Suprapubic skin (tissue), 4 donors: ENCODE measurements around the gene UBE2R2. TPM values are rescaled to one million over a fixed set of nuclear protein-coding genes. Genes with fewer than 3 reads are reported as not detected.
"Not testable (repeated sequence)": the region's sequence is repeated elsewhere in the genome, so short reads cannot be mapped to it uniquely, and the experiment has no call there.

Experiments used
- DNase-seq, 2 donors: peaks; one replicate each; pipeline ENCODE4 v3.0.0-alpha.2; 2019; ENCODE audit warnings: low spot score in 2 of 2
- H3K27ac ChIP-seq: fragments of 200-600 bp; sonication (generic); one replicate; pipeline ENCODE4 v1.5.1; 2019
- H3K27me3 ChIP-seq: fragments of 200-600 bp; sonication (generic); one replicate; pipeline ENCODE4 v1.5.1; 2019
- H3K36me3 ChIP-seq: fragments of 200-600 bp; sonication (generic); one replicate; pipeline ENCODE4 v1.5.1; 2019
- H3K4me1 ChIP-seq: fragments of 200-600 bp; sonication (generic); one replicate; pipeline ENCODE4 v1.5.1; 2019
- H3K4me3 ChIP-seq: fragments of 200-600 bp; sonication (generic); one replicate; pipeline ENCODE4 v1.5.1; 2019; ENCODE audit warnings: mild to moderate bottlenecking
- H3K9me3 ChIP-seq: fragments of 200-600 bp; sonication (generic); one replicate; pipeline ENCODE4 v1.5.1; 2019
- EP300 ChIP-seq: sonication (generic); formaldehyde crosslinking; IDR thresholded peaks from one replicate; pipeline ENCODE4 v1.6.1; 2017; ENCODE audit warnings: antibody characterized with exemption
- POLR2A ChIP-seq, 2 donors: fragments of 450-650 bp; IDR thresholded peaks; one replicate each; pipeline ENCODE4 v1.6.1; 2017; ENCODE audit warnings: antibody characterized with exemption in 2 of 2, mild to moderate bottlenecking in 2 of 2, moderate library complexity in 2 of 2
- POLR2AphosphoS5 ChIP-seq, 3 donors: sonication (generic); formaldehyde crosslinking; IDR thresholded peaks; one replicate each; pipeline ENCODE4 v1.6.1; 2017; ENCODE audit warnings: antibody characterized with exemption in 3 of 3
- whole genome bisulfite sequencing: methylation state at CpG from one replicate; pipeline ENCODE4 v1.1.5; 2018; 5-methylcytosine and 5-hydroxymethylcytosine counted together
- total RNA-seq, 4 donors: library from RNA; depleted of rRNA; stranded (reverse); fragments of >200 nt; gene quantifications; one replicate each; pipeline ENCODE4 v1.1.0, GENCODE V29; 2016
- TF ChIP-seq, protein P1 (sequence below), 2 donors: fragments of 200-600 bp in 1 of 2; fragments of 450-650 bp in 1 of 2; sonication (generic) in 1 of 2; IDR thresholded peaks; one replicate each; pipeline ENCODE4 v1.5.1; 2016 to 2019; ENCODE audit warnings: antibody characterized with exemption in 2 of 2, mild to moderate bottlenecking in 1 of 2, moderate library complexity in 1 of 2

UBE2R2 gene
- total RNA-seq, 4 donors from 2014 or later = 29.2 to 36.4 (median 33.5) TPM

DNA sequence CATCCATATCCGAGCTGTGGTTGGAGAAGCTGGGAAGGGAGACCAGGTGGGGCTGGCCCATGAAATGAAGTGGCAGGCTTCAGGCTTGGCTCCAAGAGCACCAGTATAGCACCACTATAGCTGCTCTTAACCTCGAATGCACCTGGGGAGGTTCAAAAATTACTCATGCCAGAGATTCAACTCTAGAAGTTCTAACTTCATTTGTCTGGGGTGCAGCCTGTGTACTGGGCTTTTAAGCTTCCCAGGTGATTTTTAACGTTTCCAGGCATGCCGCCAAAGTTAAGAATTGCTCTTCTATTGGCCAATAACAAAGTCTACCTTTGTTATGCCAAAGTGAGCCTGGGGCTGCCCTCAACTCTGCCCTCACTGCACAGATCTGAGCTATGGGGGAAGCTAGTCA lies 21.1 kb upstream of the UBE2R2 start:
- H3K36me3 ChIP-seq = no peaks in the 10 kb centered on the region
- H3K4me1 ChIP-seq = peaks cover 6% of the 10 kb centered on the region
- H3K9me3 ChIP-seq = no peaks in the 10 kb centered on the region
- TF ChIP-seq POLR2A (IDR thresholded peaks at IDR 0.05) = no peak
- TF ChIP-seq, protein P1, sequence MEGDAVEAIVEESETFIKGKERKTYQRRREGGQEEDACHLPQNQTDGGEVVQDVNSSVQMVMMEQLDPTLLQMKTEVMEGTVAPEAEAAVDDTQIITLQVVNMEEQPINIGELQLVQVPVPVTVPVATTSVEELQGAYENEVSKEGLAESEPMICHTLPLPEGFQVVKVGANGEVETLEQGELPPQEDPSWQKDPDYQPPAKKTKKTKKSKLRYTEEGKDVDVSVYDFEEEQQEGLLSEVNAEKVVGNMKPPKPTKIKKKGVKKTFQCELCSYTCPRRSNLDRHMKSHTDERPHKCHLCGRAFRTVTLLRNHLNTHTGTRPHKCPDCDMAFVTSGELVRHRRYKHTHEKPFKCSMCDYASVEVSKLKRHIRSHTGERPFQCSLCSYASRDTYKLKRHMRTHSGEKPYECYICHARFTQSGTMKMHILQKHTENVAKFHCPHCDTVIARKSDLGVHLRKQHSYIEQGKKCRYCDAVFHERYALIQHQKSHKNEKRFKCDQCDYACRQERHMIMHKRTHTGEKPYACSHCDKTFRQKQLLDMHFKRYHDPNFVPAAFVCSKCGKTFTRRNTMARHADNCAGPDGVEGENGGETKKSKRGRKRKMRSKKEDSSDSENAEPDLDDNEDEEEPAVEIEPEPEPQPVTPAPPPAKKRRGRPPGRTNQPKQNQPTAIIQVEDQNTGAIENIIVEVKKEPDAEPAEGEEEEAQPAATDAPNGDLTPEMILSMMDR (IDR thresholded peaks at IDR 0.05) = no peak
- no peak for TF ChIP-seq EP300
- TF ChIP-seq POLR2AphosphoS5 (IDR thresholded peaks at IDR 0.05) = no peak
- H3K27me3 ChIP-seq = no peaks in the 10 kb centered on the region
- no peak overlapping the region for H3K27ac ChIP-seq
- 39% methylated on average over 3 of the region's 4 CpGs for WGBS
- no peak overlapping the region for H3K4me3 ChIP-seq
- no peak for DNase-seq

DNA sequence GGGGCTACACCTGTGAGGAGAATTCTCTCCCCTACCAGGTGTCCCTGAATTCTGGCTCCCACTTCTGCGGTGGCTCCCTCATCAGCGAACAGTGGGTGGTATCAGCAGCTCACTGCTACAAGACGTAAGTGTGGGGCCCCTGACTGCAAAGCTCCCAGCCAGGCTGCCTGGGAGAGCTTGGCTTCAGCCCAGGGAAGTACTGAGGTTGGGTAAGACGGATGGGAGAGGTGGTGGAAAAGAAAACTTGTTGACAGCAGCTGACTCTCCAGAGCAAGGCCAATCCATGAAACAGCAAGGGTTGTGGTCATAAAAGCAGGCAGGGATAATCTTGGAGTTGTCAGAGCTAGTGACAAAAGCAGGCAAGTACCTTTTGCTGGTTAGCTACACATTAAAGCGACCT lies 20.3 kb upstream of the UBE2R2 start:
- H3K9me3 ChIP-seq, DNase-seq, H3K27ac ChIP-seq, H3K27me3 ChIP-seq, H3K4me3 ChIP-seq, H3K36me3 ChIP-seq, H3K4me1 ChIP-seq: not testable (repeated sequence)
- WGBS = 75% methylated on average over 5 of the region's 5 CpGs

DNA sequence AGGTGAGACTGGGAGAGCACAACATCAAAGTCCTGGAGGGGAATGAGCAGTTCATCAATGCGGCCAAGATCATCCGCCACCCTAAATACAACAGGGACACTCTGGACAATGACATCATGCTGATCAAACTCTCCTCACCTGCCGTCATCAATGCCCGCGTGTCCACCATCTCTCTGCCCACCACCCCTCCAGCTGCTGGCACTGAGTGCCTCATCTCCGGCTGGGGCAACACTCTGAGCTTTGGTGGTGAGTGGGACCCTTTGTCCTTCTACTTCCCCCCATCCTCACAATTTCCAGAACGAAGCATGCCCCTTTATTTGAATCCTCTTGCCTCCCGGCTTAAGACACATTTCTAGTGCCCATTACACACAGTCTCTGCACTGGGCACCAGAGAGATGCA lies 19.1 kb upstream of the UBE2R2 start:
- WGBS = 90% methylated on average over 8 of the region's 8 CpGs
- DNase-seq = no peak
- TF ChIP-seq POLR2AphosphoS5 (IDR thresholded peaks at IDR 0.05) (no peak), POLR2A (IDR thresholded peaks at IDR 0.05) (no peak)
- TF ChIP-seq, protein P1 (IDR thresholded peaks at IDR 0.05) = no peak
- H3K4me1 ChIP-seq = peaks cover 6% of the 10 kb centered on the region
- H3K36me3 ChIP-seq = no peaks in the 10 kb centered on the region
- no peak overlapping the region for H3K4me3 ChIP-seq
- no peaks in the 10 kb centered on the region for H3K27me3 ChIP-seq
- no peak overlapping the region for H3K27ac ChIP-seq
- no peaks in the 10 kb centered on the region for H3K9me3 ChIP-seq

- H3K4me1 ChIP-seq = peaks cover 6% of the 10 kb centered on the region
- DNase-seq = no peak
- TF ChIP-seq POLR2AphosphoS5 (IDR thresholded peaks at IDR 0.05) (no peak), EP300 (no peak), POLR2A (IDR thresholded peaks at IDR 0.05) (no peak)
- TF ChIP-seq, protein P1 (IDR thresholded peaks at IDR 0.05) = no peak
- WGBS = 89% methylated on average over 10 of the region's 10 CpGs
- H3K4me3 ChIP-seq = no peak overlapping the region
- no peak overlapping the region for H3K27ac ChIP-seq
- no peaks in the 10 kb centered on the region for H3K9me3 ChIP-seq
- no peaks in the 10 kb centered on the region for H3K36me3 ChIP-seq
- no peaks in the 10 kb centered on the region for H3K27me3 ChIP-seq
Measured at GRCh38 chr9:33798545-33798944, 18.4 kb upstream of the UBE2R2 start.

- no peak overlapping the region for H3K4me3 ChIP-seq
- WGBS = 61% methylated on average over 9 of the region's 9 CpGs
- H3K9me3 ChIP-seq = no peaks in the 10 kb centered on the region
- H3K27ac ChIP-seq = no peak overlapping the region
- no peaks in the 10 kb centered on the region for H3K36me3 ChIP-seq
- TF ChIP-seq, protein P1 (IDR thresholded peaks at IDR 0.05) = no peak
- TF ChIP-seq EP300 (no peak), POLR2AphosphoS5 (IDR thresholded peaks at IDR 0.05) (no peak), POLR2A (IDR thresholded peaks at IDR 0.05) (no peak)
- DNase-seq = no peak
- no peaks in the 10 kb centered on the region for H3K27me3 ChIP-seq
- H3K4me1 ChIP-seq = peaks cover 6% of the 10 kb centered on the region
Measured at GRCh38 chr9:33799928-33800704, 16.8 kb upstream of the UBE2R2 start.

DNA sequence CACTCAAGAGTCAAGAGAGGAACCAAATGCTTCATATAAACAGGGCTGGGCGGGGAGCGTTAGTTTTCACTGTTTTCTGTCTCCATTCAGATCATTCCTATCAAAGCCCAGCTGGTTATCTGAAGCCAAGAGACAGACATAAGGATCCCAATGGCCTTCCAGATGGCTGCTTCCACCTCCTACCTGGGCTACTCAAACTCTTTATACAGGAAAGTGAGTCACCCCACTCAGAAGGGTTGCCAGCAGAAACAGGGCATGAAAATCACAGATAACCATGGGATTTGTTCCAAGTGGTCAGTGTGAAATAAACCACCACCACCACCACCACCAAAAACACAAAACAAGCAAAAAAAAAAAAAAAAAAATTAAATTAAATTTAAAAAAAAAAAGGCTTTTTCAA lies 16.1 kb upstream of the UBE2R2 start:
- DNase-seq = no peak
- Histone ChIP-seq H3K36me3 (no peaks in the 10 kb centered on the region), H3K4me3 (no peak overlapping the region), H3K9me3 (no peaks in the 10 kb centered on the region), H3K27ac (no peak overlapping the region), H3K27me3 (no peaks in the 10 kb centered on the region), H3K4me1 (no peaks in the 10 kb centered on the region)
- WGBS = 62% methylated on average over 2 of the region's 2 CpGs
- TF ChIP-seq POLR2AphosphoS5 (IDR thresholded peaks at IDR 0.05) = no peak

- not testable (repeated sequence) for H3K36me3 ChIP-seq, DNase-seq, H3K27ac ChIP-seq, H3K27me3 ChIP-seq, H3K4me3 ChIP-seq, H3K4me1 ChIP-seq, H3K9me3 ChIP-seq
- 82% methylated on average over 2 of the region's 2 CpGs for WGBS
Measured at GRCh38 chr9:33801943-33802500, 14.9 kb upstream of the UBE2R2 start.

DNA sequence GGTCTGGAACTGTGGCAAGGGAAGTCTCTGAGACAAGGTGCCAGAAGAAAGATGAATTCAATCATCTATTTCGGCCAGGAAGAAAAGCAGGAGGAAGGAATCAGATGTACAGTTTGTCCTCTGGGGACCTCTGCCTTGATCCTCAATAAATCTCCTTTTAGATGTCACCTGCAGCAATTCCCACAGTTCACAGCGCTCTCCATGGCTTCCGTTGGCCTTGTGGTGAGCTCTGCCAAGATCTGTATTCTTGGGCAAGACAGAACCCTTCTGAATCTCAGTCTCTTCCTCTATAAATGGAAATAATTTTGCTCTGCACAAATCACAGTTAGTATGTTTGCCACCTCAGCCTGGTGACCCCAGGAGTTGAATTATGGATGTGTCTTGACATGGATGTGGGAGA lies 12.8 kb upstream of the UBE2R2 start:
- 74% methylated on average over 3 of the region's 3 CpGs for WGBS
- not testable (repeated sequence) for DNase-seq, H3K36me3 ChIP-seq, H3K4me3 ChIP-seq, H3K27ac ChIP-seq, H3K27me3 ChIP-seq, H3K4me1 ChIP-seq, H3K9me3 ChIP-seq

DNA sequence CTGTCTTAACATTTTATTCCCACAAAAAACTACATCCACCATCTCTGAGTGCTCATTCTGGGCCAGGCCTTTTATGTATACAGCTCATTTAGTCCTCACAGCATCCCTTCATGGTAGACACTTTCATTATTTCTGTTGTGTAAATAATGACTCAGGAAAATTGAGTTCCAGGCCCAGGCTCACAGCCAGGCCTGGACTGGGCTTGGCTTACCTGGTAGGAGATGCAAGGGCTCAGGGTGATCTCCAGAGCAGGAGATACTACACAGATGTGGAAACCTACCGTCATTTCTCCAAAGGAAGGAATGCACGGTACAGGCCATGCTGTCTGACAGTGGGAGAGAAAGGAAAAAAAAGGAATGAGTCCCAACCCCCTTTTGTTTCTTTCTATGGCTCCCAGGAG lies 9.8 kb upstream of the UBE2R2 start:
- H3K4me1 ChIP-seq, H3K27me3 ChIP-seq, H3K36me3 ChIP-seq, H3K27ac ChIP-seq, H3K4me3 ChIP-seq, H3K9me3 ChIP-seq, DNase-seq: not testable (repeated sequence)
- 67% methylated on average over 2 of the region's 2 CpGs for WGBS
